Keratinocyte (primary cell): Measurements from ENCODE around the gene UBL7. TPM values are rescaled to one million over a fixed set of nuclear protein-coding genes. Genes with fewer than 3 reads are reported as not detected.
A peak's percentile ranks its signal among the peaks of the same experiment; 100 is the strongest.

Experiments used
- DNase-seq: peaks from one replicate; pipeline ENCODE4 v3.0.0-alpha.2; 2011; ENCODE audit warnings: low read depth, missing footprints, low spot score
- FAIRE-seq: peaks from 2 replicates; lab custom pipeline; 2011; peaks lifted over from hg19 to GRCh38; lab: Jason Lieb, UNC
- H2AFZ ChIP-seq: 2 replicates; pipeline ENCODE4 v1.6.0; 2012; ENCODE audit warnings: low read length, control low read depth, inconsistent platforms; ENCODE audit not compliant: control insufficient read depth
- H3K27ac ChIP-seq: 2 replicates; pipeline ENCODE4 v1.5.1; 2011; ENCODE audit warnings: low read length; ENCODE audit not compliant: control insufficient read depth, insufficient read depth
- H3K27me3 ChIP-seq: 3 replicates; pipeline ENCODE4 v1.6.0; 2011; ENCODE audit warnings: low read length; ENCODE audit not compliant: control insufficient read depth, insufficient read depth; ENCODE audit errors: extremely low read depth
- H3K36me3 ChIP-seq, 2 experiments: 2 replicates in 1 of 2; 3 replicates in 1 of 2; pipeline ENCODE4 v1.5.1; 2011; ENCODE audit warnings: low read length in 2 of 2, mild to moderate bottlenecking in 1 of 2; ENCODE audit not compliant: control insufficient read depth in 2 of 2, insufficient read depth in 2 of 2; ENCODE audit errors: extremely low read depth in 1 of 2
- H3K4me1 ChIP-seq: 3 replicates; pipeline ENCODE4 v1.5.1; 2011; ENCODE audit warnings: low read length; ENCODE audit not compliant: control insufficient read depth, insufficient read depth; ENCODE audit errors: extremely low read depth
- H3K4me2 ChIP-seq: 3 replicates; pipeline ENCODE4 v1.6.0; 2011; ENCODE audit warnings: low read depth, low read length; ENCODE audit not compliant: control insufficient read depth, insufficient read depth; ENCODE audit errors: extremely low read depth
- H3K4me3 ChIP-seq, 3 experiments: fragments of 200-600 bp in 1 of 3; sonication (generic) in 1 of 3; 2 replicates in 2 of 3; 3 replicates in 1 of 3; pipeline ENCODE4 v1.5.1; 2011 to 2016; ENCODE audit warnings: low read length in 3 of 3, mild to moderate bottlenecking in 3 of 3, control low read depth in 2 of 3, inconsistent platforms in 1 of 3, low read depth in 1 of 3, mixed read lengths in 1 of 3, mixed run types in 1 of 3, moderate library complexity in 1 of 3; ENCODE audit not compliant: control insufficient read depth in 2 of 3, insufficient read depth in 2 of 3; ENCODE audit errors: extremely low read depth in 1 of 3
- H3K79me2 ChIP-seq: 2 replicates; pipeline ENCODE4 v1.6.0; 2012; ENCODE audit warnings: low read length; ENCODE audit not compliant: control insufficient read depth, insufficient read depth
- H3K9ac ChIP-seq: 3 replicates; pipeline ENCODE4 v1.6.0; 2011; ENCODE audit warnings: low read length; ENCODE audit not compliant: control insufficient read depth, insufficient read depth; ENCODE audit errors: extremely low read depth
- H3K9me1 ChIP-seq: 3 replicates; pipeline ENCODE4 v1.6.0; 2011; ENCODE audit warnings: low read length; ENCODE audit not compliant: control insufficient read depth, insufficient read depth; ENCODE audit errors: extremely low read depth
- H3K9me3 ChIP-seq: 2 replicates; pipeline ENCODE4 v1.5.1; 2012; ENCODE audit warnings: low read depth, low read length; ENCODE audit not compliant: control insufficient read depth
- H4K20me1 ChIP-seq: 3 replicates; pipeline ENCODE4 v1.6.0; 2011; ENCODE audit warnings: low read length; ENCODE audit not compliant: control insufficient read depth, insufficient read depth; ENCODE audit errors: extremely low read depth
- CTCF ChIP-seq, 3 experiments: IDR thresholded peaks in 1 of 3; conservative IDR thresholded peaks in 1 of 3; optimal IDR thresholded peaks in 1 of 3; 2 replicates in 2 of 3; 3 replicates in 1 of 3; pipeline versions ENCODE3 to v1.5.1; 2011; ENCODE audit warnings: low read length in 3 of 3, mild to moderate bottlenecking in 3 of 3, moderate library complexity in 2 of 3, control low read depth in 1 of 3, inconsistent platforms in 1 of 3; ENCODE audit not compliant: insufficient read depth in 2 of 3; ENCODE audit errors: extremely low read depth in 1 of 3
- EZH2 ChIP-seq: IDR thresholded peaks from one replicate; pipeline ENCODE4 v1.6.1; 2012; ENCODE audit warnings: inconsistent platforms, mild to moderate bottlenecking, low read length, moderate library complexity
- dilution Hi-C: fragments of 300-500 bp; cut with MboI; formaldehyde crosslinking; loops from one replicate; pipeline ENCODE4 v1.7.0; 2020; ENCODE audit warnings: low sequenced_read_pairs; ENCODE audit not compliant: extremely low pct_ligation_motif_present
- polyA plus RNA-seq, 5 experiments: library from polyadenylated mRNA; depleted of rRNA in 3 of 5; stranded (reverse) in 3 of 5; stranded (forward) in 1 of 5; unstranded in 1 of 5; fragments of >200 nt; gene quantifications; 1 replicate in 1 of 5; 2 replicates in 3 of 5; 3 replicates in 1 of 5; pipeline versions ENCODE4 v1.2.1 to v1.2.3, GENCODE V29; 2011 to 2012; ENCODE audit warnings: missing spikeins in 2 of 5, low read depth in 1 of 5, low replicate concordance in 1 of 5

The UBL7 gene
- polyA plus RNA-seq, 1 donor (not counting 4 experiments of a cell fraction or from before 2014, with no cell fraction given), result 45.8 TPM

GRCh38 chr15:74431645-74432044 lies 29.3 kb downstream of the UBL7 start:
- TF ChIP-seq CTCF (optimal IDR thresholded peaks at IDR 0.05 in 1 of 3, IDR thresholded peaks at IDR 0.05 in 1 of 3, conservative IDR thresholded peaks at IDR 0.05 in 1 of 3; ENCODE audit: extremely low read depth in 1 of 3, insufficient read depth in 2 of 3, low read length in 3 of 3) (no peak), EZH2 (no peak)
- Histone ChIP-seq H4K20me1 (peaks cover 22% of the 10 kb centered on the region), H2AFZ (no peak overlapping the region), H3K9me1 (peaks cover 13% of the 10 kb centered on the region), H3K9me3 (no peaks in the 10 kb centered on the region), H3K79me2 (peaks cover 74% of the 10 kb centered on the region), H3K27ac (no peak overlapping the region), H3K4me1 (peaks cover 36% of the 10 kb centered on the region), H3K4me2 (peak overlapping the region; percentile 91), H3K4me3 (peak overlapping the region; percentile 77 to 88 (median 83)), H3K27me3 (no peaks in the 10 kb centered on the region), H3K9ac (peak overlapping the region; percentile 80), H3K36me3 (peaks cover 2 to 26% of the 10 kb centered on the region in 2 experiments)
- dilution Hi-C loops, result no loop called here
- DNase-seq, result no peak
- FAIRE-seq, result no peak

- no peak overlapping the region for H2AFZ ChIP-seq
- no peak for TF ChIP-seq CTCF (optimal IDR thresholded peaks at IDR 0.05 in 1 of 3, IDR thresholded peaks at IDR 0.05 in 1 of 3, conservative IDR thresholded peaks at IDR 0.05 in 1 of 3; ENCODE audit: extremely low read depth in 1 of 3, insufficient read depth in 2 of 3, low read length in 3 of 3)
- TF ChIP-seq EZH2, result no peak
- H3K9me3 ChIP-seq, result no peaks in the 10 kb centered on the region
- peak overlapping the region; percentile 91 for H3K4me2 ChIP-seq
- H4K20me1 ChIP-seq, result peaks cover 22% of the 10 kb centered on the region
- dilution Hi-C loops, result no loop called here
- H3K9me1 ChIP-seq, result peaks cover 13% of the 10 kb centered on the region
- H3K79me2 ChIP-seq, result peaks cover 79% of the 10 kb centered on the region
- H3K9ac ChIP-seq, result peak overlapping the region; percentile 80
- H3K27ac ChIP-seq, result no peak overlapping the region
- H3K4me1 ChIP-seq, result peaks cover 36% of the 10 kb centered on the region
- H3K36me3 ChIP-seq, result peaks cover 3 to 26% of the 10 kb centered on the region in 2 experiments
- H3K4me3 ChIP-seq, result peak overlapping the region; percentile 77 to 88 (median 83)
- DNase-seq, result no peak
- FAIRE-seq, result no peak
- H3K27me3 ChIP-seq, result no peaks in the 10 kb centered on the region
Observed at GRCh38 chr15:74431116-74431515, 29.8 kb downstream of the UBL7 start.
